Lower leg skin (tissue), 3 donors: Measurements from ENCODE around the gene CER1.

Experiments
- CTCF ChIP-seq, 3 donors: fragments of 450-650 bp; IDR thresholded peaks; one replicate each; pipeline ENCODE4 v1.5.1; 2016; ENCODE audit warnings: antibody characterized with exemption in 3 of 3, mild to moderate bottlenecking in 3 of 3, moderate library complexity in 2 of 3
- POLR2A ChIP-seq, 2 donors: fragments of 450-650 bp; IDR thresholded peaks; one replicate each; pipeline ENCODE4 v1.6.1; 2016 to 2017; ENCODE audit warnings: antibody characterized with exemption in 2 of 2, mild to moderate bottlenecking in 1 of 2, moderate library complexity in 1 of 2

GRCh38 chr9:14715102-14715501 is 7.4 kb downstream of the CER1 start:
- TF ChIP-seq CTCF (IDR thresholded peaks at IDR 0.05) (no peak), POLR2A (IDR thresholded peaks at IDR 0.05) (no peak)
